ELR (cell line): ENCODE measurements around the gene CCNB3.
"Not testable (repeated sequence)": the region's sequence is repeated elsewhere in the genome, so short reads cannot be mapped to it uniquely, and the experiment has no call there.

Experiments used
- DNase-seq: peaks from one replicate; pipeline ENCODE4 v3.0.0-alpha.2; 2015; ENCODE audit warnings: low read depth

The CCNB3 gene

DNA sequence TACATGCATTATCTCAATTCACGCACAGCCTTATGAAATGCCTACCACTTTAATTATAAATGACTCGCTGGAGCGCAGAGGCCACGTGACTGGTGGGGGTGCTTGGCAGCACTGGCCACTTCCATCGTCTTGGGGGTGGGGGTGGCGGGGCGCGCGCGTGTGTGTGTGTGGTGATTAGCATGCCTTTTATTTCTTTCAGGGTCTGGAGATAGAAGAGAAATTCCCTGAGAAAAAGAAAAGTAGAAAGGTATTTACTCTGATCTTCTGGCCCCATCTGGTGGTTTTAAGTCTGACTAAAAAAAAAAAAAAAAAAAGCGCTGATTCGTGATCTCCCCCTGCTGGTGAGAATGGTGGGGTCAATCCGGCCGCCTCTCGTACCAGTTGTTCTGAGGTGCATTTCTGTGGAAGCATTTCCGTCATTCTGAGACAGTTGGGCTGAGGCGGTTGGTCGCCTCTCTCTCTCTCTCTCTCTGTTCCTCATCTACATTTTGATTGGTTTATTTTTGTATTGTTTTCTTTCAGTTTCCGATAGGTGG lies at the start of gene CCNB3:
CCNB3 (plus strand) TSS at position 402 of the 536 bp plus-strand sequence. CDS start 80,399 bp downstream, outside the sequence.
- DNase-seq = peak; percentile 66

GRCh38 chrX:50157545-50158135 lies 46.9 kb upstream of the CCNB3 start:
- peak; percentile 2 for DNase-seq

DNA sequence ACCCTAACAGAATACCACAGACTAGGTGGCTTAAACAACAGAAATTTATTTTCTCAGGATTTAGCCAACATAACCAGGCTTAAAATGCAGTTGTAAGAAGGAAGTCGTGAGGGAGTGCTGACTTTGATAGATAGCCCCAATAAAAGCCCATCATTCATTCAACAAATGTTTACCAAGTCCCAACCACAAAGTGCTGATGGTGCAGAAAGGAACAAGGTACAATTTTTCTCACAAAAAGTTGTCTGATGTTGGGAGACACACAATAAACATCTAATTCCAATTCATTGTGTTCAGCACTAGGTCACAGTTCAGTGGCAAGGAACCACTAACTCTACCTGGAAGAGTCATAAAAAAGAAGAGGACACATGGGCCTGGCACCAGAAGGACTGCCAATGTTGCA lies 46.0 kb upstream of the CCNB3 start:
- no peak for DNase-seq

DNA sequence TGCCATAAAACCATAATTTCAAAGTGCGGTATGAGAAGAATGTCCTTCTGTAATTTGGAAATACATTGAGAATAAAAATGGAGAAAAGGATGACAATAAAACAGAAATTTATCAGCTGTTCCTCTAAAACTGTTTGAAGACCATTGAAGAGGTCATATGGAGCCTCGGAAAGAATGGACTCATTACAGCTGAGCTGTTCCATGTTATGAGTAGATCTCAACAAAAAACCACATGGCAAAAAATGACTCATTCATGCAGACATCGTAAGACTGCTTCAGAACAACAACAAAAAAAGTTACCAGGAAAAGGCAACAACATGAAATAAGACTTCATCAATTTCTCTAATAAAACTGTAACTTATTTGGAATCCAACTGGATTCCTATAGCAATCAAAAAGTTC lies 43.4 kb upstream of the CCNB3 start:
- no peak for DNase-seq

DNA sequence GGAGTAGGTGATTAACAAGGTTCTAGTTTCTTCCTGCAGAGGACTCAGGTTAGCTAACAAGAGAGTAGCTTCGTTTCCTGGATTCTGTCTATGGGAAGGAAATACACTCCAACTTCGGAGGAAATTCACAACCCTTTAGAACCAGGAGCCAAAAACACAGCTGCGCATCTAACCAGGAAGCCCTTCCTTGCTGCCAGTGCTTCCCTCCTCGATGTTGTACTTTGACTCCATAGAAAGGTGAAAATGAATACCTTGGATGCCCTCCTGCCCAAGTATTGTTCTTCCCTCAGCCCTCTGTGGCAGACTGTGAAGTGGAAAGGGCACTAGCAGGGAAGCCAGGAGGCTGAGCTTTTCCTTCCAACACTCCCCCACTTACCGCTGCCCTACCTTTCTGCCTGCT lies 38.8 kb upstream of the CCNB3 start:
- no peak for DNase-seq

GRCh38 chrX:50167366-50167765 lies 37.2 kb upstream of the CCNB3 start:
- DNase-seq = no peak

GRCh38 chrX:50168241-50168687 lies 36.3 kb upstream of the CCNB3 start:
- DNase-seq = peak; percentile 1

DNA sequence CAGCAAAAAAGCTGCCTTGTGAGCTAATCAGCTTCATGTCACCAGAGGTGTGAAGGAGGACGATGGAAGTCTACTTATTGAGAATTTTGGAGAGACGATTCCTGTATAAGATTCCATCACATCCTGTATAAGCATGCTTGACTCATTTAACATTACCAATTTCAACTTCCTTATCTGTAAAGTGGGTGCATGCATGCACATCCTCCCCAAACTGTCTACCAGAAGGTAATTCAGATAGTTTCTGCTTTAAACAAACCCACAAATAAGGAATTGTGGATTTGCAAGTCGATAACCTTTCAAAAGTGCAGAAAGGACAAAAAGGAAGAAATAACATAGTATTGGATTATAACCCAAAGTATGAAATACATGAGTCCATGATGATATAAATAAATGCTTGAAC lies 34.8 kb upstream of the CCNB3 start:
- no peak for DNase-seq

- DNase-seq = no peak
Observed at GRCh38 chrX:50180073-50180940, 24.3 kb upstream of the CCNB3 start.

- DNase-seq = no peak
Observed at GRCh38 chrX:50183891-50184290, 20.7 kb upstream of the CCNB3 start.

GRCh38 chrX:50188859-50189600 lies 15.5 kb upstream of the CCNB3 start:
- no peak for DNase-seq

DNA sequence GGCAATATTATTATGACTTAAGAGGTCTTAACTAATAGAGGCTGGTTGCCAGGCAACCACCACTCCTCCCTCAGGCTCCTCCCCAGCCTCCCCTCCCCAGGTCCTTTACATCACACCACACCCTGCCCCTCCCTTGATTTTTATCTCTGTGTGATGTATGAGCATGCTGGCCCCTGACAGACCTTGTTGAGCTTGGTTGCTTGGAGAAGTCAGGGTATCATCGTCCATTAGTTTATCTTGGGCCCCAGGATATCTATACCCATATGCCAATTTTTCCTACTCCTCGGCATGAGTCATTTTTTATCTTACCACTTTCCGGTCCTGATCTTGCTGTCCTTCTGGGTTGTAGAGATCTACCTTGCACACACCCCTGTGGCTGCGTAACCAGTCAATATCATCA lies 6.2 kb upstream of the CCNB3 start:
- no peak for DNase-seq

- DNase-seq = no peak
Observed at GRCh38 chrX:50200907-50201306, 3.7 kb upstream of the CCNB3 start, which contains the start of gene AKAP4. AKAP4 (minus strand) TSS chrX:50201007; CDS start chrX:50200889, 118 bp downstream.

GRCh38 chrX:50202539-50202938 lies 2.0 kb upstream of the CCNB3 start:
- DNase-seq = peak; percentile 38

DNA sequence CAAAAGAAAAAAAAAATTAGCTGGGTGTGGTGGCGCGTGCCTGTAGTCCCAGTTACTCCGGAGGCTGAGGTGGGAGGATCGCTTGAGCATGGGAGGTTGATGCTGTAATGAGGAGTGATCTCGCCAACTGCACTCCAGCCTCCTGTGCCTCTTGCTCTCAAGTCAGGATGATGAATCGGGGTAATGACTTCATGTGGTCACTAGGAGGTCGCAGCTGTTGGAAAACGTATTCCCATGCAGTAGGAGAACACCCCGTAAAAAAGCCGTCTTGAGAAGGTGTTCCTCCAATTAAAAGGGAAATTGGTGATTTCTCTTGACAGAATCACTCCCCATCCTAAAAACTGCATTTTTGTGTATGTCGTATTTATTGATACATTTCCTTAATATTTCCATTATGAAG lies 2.2 kb downstream of the CCNB3 start:
- DNase-seq = no peak

DNA sequence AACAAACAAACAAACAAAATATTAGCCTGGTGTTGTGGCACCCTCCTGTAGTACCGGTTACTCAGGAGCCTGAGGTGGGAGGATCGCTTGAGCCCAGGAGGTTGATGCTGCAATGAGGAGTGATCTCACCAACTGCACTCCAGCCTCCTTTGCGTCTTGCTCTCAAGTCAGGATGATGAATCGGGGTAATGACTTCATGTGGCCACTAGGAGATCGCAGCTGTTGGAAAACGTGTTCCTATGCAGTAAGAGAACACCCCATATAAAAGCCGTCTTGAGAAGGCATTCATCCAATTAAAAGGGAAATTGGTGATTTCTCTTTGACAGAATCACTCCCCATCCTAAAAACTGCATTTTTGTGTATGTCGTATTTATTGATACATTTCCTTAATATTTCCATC lies 6.9 kb downstream of the CCNB3 start:
- peak; percentile 17 for DNase-seq

GRCh38 chrX:50281253-50281652 lies 76.7 kb downstream of the CCNB3 start:
- no peak for DNase-seq

DNA sequence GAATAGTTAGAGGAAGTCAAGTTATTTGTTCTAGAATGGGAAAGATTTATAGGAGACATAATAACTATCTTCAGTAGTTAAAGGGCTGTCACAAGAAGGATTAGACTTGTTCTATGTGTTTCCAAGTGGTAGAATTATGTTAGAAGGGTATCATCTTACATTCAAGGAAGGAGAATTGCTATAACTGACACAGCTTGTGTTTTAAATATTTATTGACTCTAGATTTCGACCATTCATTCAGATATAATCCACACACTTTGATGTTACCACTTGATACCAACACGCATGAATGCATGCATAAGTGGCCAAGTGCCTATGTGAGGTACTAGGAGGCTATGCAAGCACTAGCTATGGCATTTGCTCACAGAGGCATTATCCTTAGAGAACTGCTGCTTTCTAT lies 122.7 kb downstream of the CCNB3 start:
- DNase-seq = no peak

DNA sequence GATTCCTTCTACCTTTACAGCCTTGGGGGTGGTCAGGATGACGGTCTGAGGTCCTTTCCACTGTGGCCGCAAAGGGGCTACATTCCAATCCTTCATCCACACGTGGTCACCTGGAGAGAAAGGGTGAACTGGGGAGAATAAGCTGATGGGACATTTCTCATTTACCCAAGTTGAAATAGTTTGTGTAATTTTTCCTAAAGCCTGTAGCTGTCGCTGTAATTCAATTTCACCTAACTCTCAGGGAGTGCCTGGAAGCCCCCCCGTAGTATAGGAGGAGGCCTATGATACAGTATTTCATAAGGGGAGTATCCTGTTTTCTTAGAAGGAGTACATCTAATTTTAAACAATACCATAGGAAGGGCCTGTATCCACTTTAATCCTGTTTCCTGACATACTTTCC lies 128.1 kb downstream of the CCNB3 start:
- DNase-seq = not testable (repeated sequence)

GRCh38 chrX:50333308-50333707 lies 128.7 kb downstream of the CCNB3 start:
- DNase-seq = no peak

GRCh38 chrX:50343917-50344316 lies 139.4 kb downstream of the CCNB3 start:
- no peak for DNase-seq

GRCh38 chrX:50372966-50373365 lies 168.4 kb downstream of the CCNB3 start:
- no peak for DNase-seq
